LNCAP (cell line): Measurements from ENCODE around the gene TMOD1.

Source experiments
- CTCF ChIP-seq: fragments of 450-650 bp; IDR thresholded peaks from 2 replicates; pipeline ENCODE4 v1.5.1; 2017; ENCODE audit warnings: mild to moderate bottlenecking

The TMOD1 gene

GRCh38 chr9:97501177-97501971 is at the start of gene TMOD1:
TSS of gene TMOD1 (plus strand) at chr9:97501666. CDS start at chr9:97524189, 22,523 bp downstream.
- TF ChIP-seq CTCF, result peak; percentile 45; the same call in 1 of the 2 replicates

GRCh38 chr9:97459326-97459725 is 42.1 kb upstream of the TMOD1 start:
- no peak for TF ChIP-seq CTCF

GRCh38 chr9:97462159-97462558 is 39.3 kb upstream of the TMOD1 start:
- no peak for TF ChIP-seq CTCF

GRCh38 chr9:97462914-97463313 is 38.6 kb upstream of the TMOD1 start:
- TF ChIP-seq CTCF, result no peak

- peak; percentile 97 for TF ChIP-seq CTCF
These were observed 32.6 kb upstream of the TMOD1 start for GRCh38 chr9:97468658-97469448.

GRCh38 chr9:97470076-97470475 is 31.4 kb upstream of the TMOD1 start:
- peak; percentile 46 for TF ChIP-seq CTCF

GRCh38 chr9:97473717-97474116 is 27.7 kb upstream of the TMOD1 start:
- no peak for TF ChIP-seq CTCF
